ENCODE data around the gene MEFV.
A peak's percentile ranks its signal among the peaks of the same experiment; 100 is the strongest.

The MEFV gene

GRCh38 chr16:3266873-3267537, 10.6 kb upstream of the MEFV start:
- peak; percentile 47 for DNase-seq

- DNase-seq: peak; percentile 99
Observed at GRCh38 chr16:3264137-3265036, 8.0 kb upstream of the MEFV start.

- DNase-seq: no peak
Observed at GRCh38 chr16:3262517-3262916, 6.1 kb upstream of the MEFV start.

GRCh38 chr16:3259836-3260235, 3.4 kb upstream of the MEFV start:
- DNase-seq: no peak

- DNase-seq: no peak
Observed at GRCh38 chr16:3256866-3257465, 533 bp upstream of the MEFV start.

GRCh38 chr16:3254309-3254708, 2.1 kb downstream of the MEFV start:
- no peak for DNase-seq

GRCh38 chr16:3252967-3253366, 3.5 kb downstream of the MEFV start:
- no peak for DNase-seq

- DNase-seq: no peak
Observed at GRCh38 chr16:3249451-3249850, 7.0 kb downstream of the MEFV start.

- DNase-seq: no peak
Observed at GRCh38 chr16:3249020-3249419, 7.4 kb downstream of the MEFV start.

- no peak for DNase-seq
Observed at GRCh38 chr16:3248596-3248995, 7.8 kb downstream of the MEFV start.

- no peak for DNase-seq
Observed at GRCh38 chr16:3246876-3247275, 9.6 kb downstream of the MEFV start.

- no peak for DNase-seq
Observed at GRCh38 chr16:3246002-3246401, 10.4 kb downstream of the MEFV start.

GRCh38 chr16:3243882-3244281, 12.6 kb downstream of the MEFV start:
- no peak for DNase-seq

- DNase-seq: no peak
Observed at GRCh38 chr16:3242709-3243108, 13.7 kb downstream of the MEFV start.

- DNase-seq: no peak
Observed at GRCh38 chr16:3241761-3242160, 14.7 kb downstream of the MEFV start.

GRCh38 chr16:3235856-3236669, 20.4 kb downstream of the MEFV start:
- peak; percentile 16 for DNase-seq

- peak; percentile 96 for DNase-seq
Observed at GRCh38 chr16:3234857-3235561, 21.4 kb downstream of the MEFV start, which contains the start of gene ZNF200. ZNF200 (minus strand) TSS chr16:3235158; CDS start chr16:3233755, 1,403 bp downstream.

GRCh38 chr16:3234543-3234856, 21.9 kb downstream of the MEFV start:
- DNase-seq: no peak

- DNase-seq: no peak
Observed at GRCh38 chr16:3223913-3224515, 32.4 kb downstream of the MEFV start.

GRCh38 chr16:3220839-3221238, 35.6 kb downstream of the MEFV start:
- DNase-seq: no peak

GRCh38 chr16:3216263-3216640, 40.2 kb downstream of the MEFV start:
- no peak for DNase-seq
